ENCODE results near the gene DDO. TPM values are rescaled to one million over a fixed set of nuclear protein-coding genes. Genes with fewer than 3 reads are reported as not detected.

Gene DDO
- total and polyA plus RNA-seq, 2 of the 8 experiments (the other 6 are each of a cell fraction or from before 2014, with no cell fraction given) = not detected

DNA sequence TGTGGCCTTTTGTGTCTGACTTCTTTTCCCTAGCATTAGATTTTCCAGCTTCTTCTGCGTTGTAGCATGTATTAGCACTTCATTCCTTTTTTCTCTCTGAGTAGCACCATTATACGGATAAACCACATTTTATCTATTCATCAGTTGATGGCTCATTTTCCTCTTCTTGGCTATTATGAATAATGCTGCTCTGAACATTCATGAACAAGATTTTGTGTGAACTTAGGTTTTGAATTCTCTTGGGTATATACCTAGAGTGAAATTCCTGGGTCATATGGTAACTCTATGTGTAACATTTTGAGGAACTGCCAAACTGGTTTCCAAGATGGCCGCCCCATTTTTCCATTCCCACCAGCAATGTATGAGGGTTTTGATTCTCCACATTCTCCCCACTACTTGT lies 32.4 kb upstream of the DDO start (continued):
- no peak for TF ChIP-seq RAD21 (IDR thresholded peaks at IDR 0.05 in 1 of 2, conservative IDR thresholded peaks at IDR 0.05 in 1 of 2; ENCODE audit: low read depth in 2 of 2, low read length in 2 of 2)
- no peak for TF ChIP-seq SIX5 (IDR thresholded peaks at IDR 0.05; ENCODE audit: low read depth, low read length)
- TF ChIP-seq HDAC2 (IDR thresholded peaks at IDR 0.05; ENCODE audit: borderline replicate concordance in 1 of 2, low read depth in 2 of 2, low read length in 2 of 2) = no peak
- TF ChIP-seq ASH2L (IDR thresholded peaks at IDR 0.05; ENCODE audit: low read length) = no peak
- no peak for TF ChIP-seq CREB1 (IDR thresholded peaks at IDR 0.05)
- TF ChIP-seq KDM4A (IDR thresholded peaks at IDR 0.05; ENCODE audit: low read depth, low read length, severe bottlenecking) = no peak
